ENCODE results near the gene ZNF277.

- no peak for TF ChIP-seq CTCF (IDR thresholded peaks at IDR 0.05)
- no peak for TF ChIP-seq POLR2A (IDR thresholded peaks at IDR 0.05)
- TF ChIP-seq POLR2AphosphoS5 (IDR thresholded peaks at IDR 0.05) = no peak
- TF ChIP-seq EP300 (IDR thresholded peaks at IDR 0.05) = no peak
These were observed 83.6 kb downstream of the ZNF277 start for GRCh38 chr7:112290065-112290464.
